ENCODE data around the gene PARP1.
"Not testable (repeated sequence)": the region's sequence is repeated elsewhere in the genome, so short reads cannot be mapped to it uniquely, and the experiment has no call there.

PARP1 gene

DNA sequence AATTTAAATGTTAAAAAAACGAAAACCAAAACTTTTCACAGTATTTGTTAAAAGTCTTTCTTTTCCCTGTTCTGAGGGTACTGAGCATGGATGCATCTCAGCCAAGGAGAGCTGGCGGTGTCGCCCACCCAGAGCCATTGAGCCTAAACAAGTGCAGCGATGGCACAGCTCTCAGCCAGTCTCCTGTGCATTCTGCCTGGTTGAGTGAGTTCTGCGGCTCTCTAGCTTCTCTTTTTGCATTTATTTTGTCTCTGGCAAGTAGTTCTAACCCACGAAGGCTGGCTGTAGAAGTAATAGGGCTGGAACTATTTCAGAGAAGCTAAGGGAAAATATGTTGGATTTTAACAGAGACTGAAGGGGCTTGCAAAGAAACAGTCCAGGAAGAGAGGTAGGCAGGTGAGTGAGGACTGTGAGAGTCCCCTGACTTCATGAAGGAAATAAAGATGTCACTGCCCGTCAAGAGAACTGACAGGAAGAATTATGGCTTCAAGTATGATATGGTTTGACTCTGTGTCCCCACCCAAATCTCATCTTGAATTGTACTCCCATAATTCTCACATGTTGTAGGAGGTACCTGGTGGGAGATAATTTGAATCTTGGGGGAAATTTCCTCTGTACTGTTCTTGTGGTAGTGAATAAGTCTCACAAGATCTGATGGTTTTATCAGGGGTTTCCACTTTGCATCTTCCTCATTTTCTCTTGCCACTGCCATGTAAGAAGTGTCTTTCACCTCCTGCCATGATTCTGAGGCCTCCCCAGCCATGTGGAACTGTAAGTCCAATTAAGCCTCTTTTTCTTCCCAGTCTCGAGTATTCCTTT lies 63.2 kb downstream of the PARP1 start:
- H3K9me3 ChIP-seq (ENCODE audit: low read length), result 0 out of 2 replicates have a peak, but pooled peaks cover 2% of the 10 kb centered on the region
- no peaks in the 10 kb centered on the region for H3K79me2 ChIP-seq (ENCODE audit: insufficient read depth, low read length)
- H3K27me3 ChIP-seq (ENCODE audit: insufficient read depth, low read length), result no peaks in the 10 kb centered on the region
- H3F3A ChIP-seq (ENCODE audit: insufficient read depth, low read length), result no peaks in the 10 kb centered on the region
- no peak overlapping the region for H3K4me3 ChIP-seq (ENCODE audit: low read depth, low read length, poor library complexity, severe bottlenecking)
- H3K4me1 ChIP-seq (ENCODE audit: insufficient read depth, low read length, severe bottlenecking), result peaks cover 42% of the 10 kb centered on the region
- peak overlapping the region; percentile 92 for H3K27ac ChIP-seq (ENCODE audit: low read depth, low read length, poor library complexity, severe bottlenecking)
- no peaks in the 10 kb centered on the region for H3K36me3 ChIP-seq (ENCODE audit: insufficient read depth, low read length)
- no peaks in the 10 kb centered on the region for H3K9me2 ChIP-seq (ENCODE audit: low read depth, low read length)
- no peaks in the 10 kb centered on the region for H4K20me1 ChIP-seq (ENCODE audit: insufficient read depth, low read length)
- peak overlapping the region; percentile 94 for H2AFZ ChIP-seq (ENCODE audit: low read length)
- H3K4me2 ChIP-seq (ENCODE audit: low read length), result peak overlapping the region; percentile 6; the same call in 1 of the 2 replicates
- TF ChIP-seq CTCF (IDR thresholded peaks at IDR 0.05; ENCODE audit: low read length) (no peak), EZH2 (IDR thresholded peaks at IDR 0.05; ENCODE audit: borderline replicate concordance, low read length) (no peak)
- peak overlapping the region; percentile 18; the same call in 1 of the 2 replicates for H3K9ac ChIP-seq (ENCODE audit: low read length)

GRCh38 chr1:226342656-226343055 lies 65.2 kb downstream of the PARP1 start:
- no peaks in the 10 kb centered on the region for H3K9me2 ChIP-seq (ENCODE audit: low read depth, low read length)
- H3K79me2 ChIP-seq (ENCODE audit: insufficient read depth, low read length), result no peaks in the 10 kb centered on the region

GRCh38 chr1:226340111-226340510 lies 67.8 kb downstream of the PARP1 start:
- not testable (repeated sequence) for H3K4me2 ChIP-seq (ENCODE audit: low read length); H3K9me3 ChIP-seq (ENCODE audit: low read length); H2AFZ ChIP-seq (ENCODE audit: low read length); H3K27ac ChIP-seq (ENCODE audit: low read depth, low read length, poor library complexity, severe bottlenecking); H3K9me2 ChIP-seq (ENCODE audit: low read depth, low read length); H3K9ac ChIP-seq (ENCODE audit: low read length); H3K4me3 ChIP-seq (ENCODE audit: low read depth, low read length, poor library complexity, severe bottlenecking); H3K27me3 ChIP-seq (ENCODE audit: insufficient read depth, low read length); H4K20me1 ChIP-seq (ENCODE audit: insufficient read depth, low read length); H3K79me2 ChIP-seq (ENCODE audit: insufficient read depth, low read length); H3F3A ChIP-seq (ENCODE audit: insufficient read depth, low read length); H3K36me3 ChIP-seq (ENCODE audit: insufficient read depth, low read length)
- H3K4me1 ChIP-seq (ENCODE audit: insufficient read depth, low read length, severe bottlenecking), result peaks cover 37% of the 10 kb centered on the region

More at GRCh38 chr1:226342656-226343055, 65.2 kb downstream of the PARP1 start:
- Histone ChIP-seq H3K9me3 (ENCODE audit: low read length) (0 out of 2 replicates have a peak, but pooled peaks cover 2% of the 10 kb centered on the region), H2AFZ (ENCODE audit: low read length) (no peak overlapping the region), H3K27ac (ENCODE audit: low read depth, low read length, poor library complexity, severe bottlenecking) (no peak overlapping the region), H3K27me3 (ENCODE audit: insufficient read depth, low read length) (no peaks in the 10 kb centered on the region), H3K4me3 (ENCODE audit: low read depth, low read length, poor library complexity, severe bottlenecking) (no peak overlapping the region), H3K36me3 (ENCODE audit: insufficient read depth, low read length) (no peaks in the 10 kb centered on the region), H4K20me1 (ENCODE audit: insufficient read depth, low read length) (no peaks in the 10 kb centered on the region), H3K9ac (ENCODE audit: low read length) (no peak overlapping the region), H3K4me2 (ENCODE audit: low read length) (no peak overlapping the region), H3F3A (ENCODE audit: insufficient read depth, low read length) (no peaks in the 10 kb centered on the region), H3K4me1 (ENCODE audit: insufficient read depth, low read length, severe bottlenecking) (peaks cover 24% of the 10 kb centered on the region)
- TF ChIP-seq CTCF (IDR thresholded peaks at IDR 0.05; ENCODE audit: low read length) (no peak), EZH2 (IDR thresholded peaks at IDR 0.05; ENCODE audit: borderline replicate concordance, low read length) (no peak)
